Measurements from ENCODE around the gene FFAR2.
"Not testable (repeated sequence)": the region's sequence is repeated elsewhere in the genome, so short reads cannot be mapped to it uniquely, and the experiment has no call there.

DNA sequence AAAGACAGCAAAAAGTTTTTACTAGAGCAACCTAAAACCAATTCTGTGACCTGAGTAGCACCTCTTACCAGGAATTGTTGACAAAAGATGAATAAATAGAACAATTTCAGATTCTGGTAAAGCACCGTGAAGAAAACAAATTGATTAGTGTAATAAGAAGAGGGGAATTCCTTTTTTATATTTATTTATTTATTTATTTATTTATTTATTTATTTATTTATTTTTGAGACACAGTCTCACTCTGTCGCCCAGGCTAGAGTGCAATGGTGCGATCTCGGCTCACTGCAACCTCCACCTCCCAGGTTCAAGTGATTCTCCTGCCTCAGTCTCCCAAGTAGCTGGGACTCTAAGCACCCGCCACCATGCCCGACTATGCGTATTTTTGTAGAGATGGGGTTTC, 24.7 kb upstream of the FFAR2 start:
- TF ChIP-seq, protein P1, sequence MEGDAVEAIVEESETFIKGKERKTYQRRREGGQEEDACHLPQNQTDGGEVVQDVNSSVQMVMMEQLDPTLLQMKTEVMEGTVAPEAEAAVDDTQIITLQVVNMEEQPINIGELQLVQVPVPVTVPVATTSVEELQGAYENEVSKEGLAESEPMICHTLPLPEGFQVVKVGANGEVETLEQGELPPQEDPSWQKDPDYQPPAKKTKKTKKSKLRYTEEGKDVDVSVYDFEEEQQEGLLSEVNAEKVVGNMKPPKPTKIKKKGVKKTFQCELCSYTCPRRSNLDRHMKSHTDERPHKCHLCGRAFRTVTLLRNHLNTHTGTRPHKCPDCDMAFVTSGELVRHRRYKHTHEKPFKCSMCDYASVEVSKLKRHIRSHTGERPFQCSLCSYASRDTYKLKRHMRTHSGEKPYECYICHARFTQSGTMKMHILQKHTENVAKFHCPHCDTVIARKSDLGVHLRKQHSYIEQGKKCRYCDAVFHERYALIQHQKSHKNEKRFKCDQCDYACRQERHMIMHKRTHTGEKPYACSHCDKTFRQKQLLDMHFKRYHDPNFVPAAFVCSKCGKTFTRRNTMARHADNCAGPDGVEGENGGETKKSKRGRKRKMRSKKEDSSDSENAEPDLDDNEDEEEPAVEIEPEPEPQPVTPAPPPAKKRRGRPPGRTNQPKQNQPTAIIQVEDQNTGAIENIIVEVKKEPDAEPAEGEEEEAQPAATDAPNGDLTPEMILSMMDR (IDR thresholded peaks at IDR 0.05), result not testable (repeated sequence)
- TF ChIP-seq POLR2A (IDR thresholded peaks at IDR 0.05), result not testable (repeated sequence)
